Small intestine (tissue), 7 donors: ENCODE data around the gene PNMA6F. TPM values are rescaled to one million over a fixed set of nuclear protein-coding genes. Genes with fewer than 3 reads are reported as not detected.

Experiments used
- DNase-seq, 2 donors: peaks; one replicate each; pipeline versions ENCODE4 v3.0.0 to v3.0.0-alpha.2; 2013
- FAIRE-seq: peaks from 2 replicates; lab custom pipeline; 2012; peaks lifted over from hg19 to GRCh38; lab: Jason Lieb, UNC
- H3K27ac ChIP-seq, 3 donors: one replicate each; pipeline ENCODE4 v1.5.1; 2013; ENCODE audit warnings: low read length in 2 of 3, mild to moderate bottlenecking in 2 of 3, control low read depth in 1 of 3, inconsistent platforms in 1 of 3, low read depth in 1 of 3, moderate library complexity in 1 of 3
- H3K27me3 ChIP-seq, 3 donors: one replicate each; pipeline ENCODE4 v1.6.1; 2013; ENCODE audit warnings: low read length in 3 of 3, inconsistent platforms in 1 of 3; ENCODE audit not compliant: control insufficient read depth in 3 of 3, insufficient read depth in 3 of 3
- H3K36me3 ChIP-seq, 3 donors: one replicate each; pipeline ENCODE4 v1.6.1; 2013; ENCODE audit warnings: low read length in 3 of 3, inconsistent platforms in 1 of 3, low read depth in 1 of 3, mild to moderate bottlenecking in 1 of 3, moderate library complexity in 1 of 3; ENCODE audit not compliant: control insufficient read depth in 3 of 3, insufficient read depth in 2 of 3
- H3K4me1 ChIP-seq, 3 donors: one replicate each; pipeline ENCODE4 v1.6.1; 2013; ENCODE audit warnings: low read length in 2 of 3, inconsistent platforms in 1 of 3, low read depth in 1 of 3, mild to moderate bottlenecking in 1 of 3, moderate library complexity in 1 of 3; ENCODE audit not compliant: control insufficient read depth in 3 of 3, insufficient read depth in 2 of 3
- H3K4me3 ChIP-seq, 3 donors: one replicate each; pipeline ENCODE4 v1.5.1; 2013; ENCODE audit warnings: low read length in 3 of 3, control low read depth in 1 of 3, inconsistent platforms in 1 of 3, low read depth in 1 of 3, mild to moderate bottlenecking in 1 of 3, moderate library complexity in 1 of 3
- H3K9me3 ChIP-seq, 2 donors: one replicate each; pipeline ENCODE4 v1.6.1; 2013; ENCODE audit warnings: low read depth in 1 of 2, low read length in 1 of 2; ENCODE audit not compliant: control insufficient read depth in 2 of 2, insufficient read depth in 1 of 2
- WGBS, 3 donors: extraction: QIAGEN DNeasy Blood & Tissue Kit; methylation state at CpG; one replicate each; pipeline ENCODE4 v1.1.7; 2013; 5-methylcytosine and 5-hydroxymethylcytosine counted together
- polyA plus RNA-seq, 4 donors: library from polyadenylated mRNA; stranded (reverse) in 3 of 4; unstranded in 1 of 4; fragments of 200-250 nt in 3 of 4; fragments of 120-200 nt in 1 of 4; gene quantifications; one replicate each; pipeline versions ENCODE4 v1.2.1 to v1.2.3, GENCODE V29; 2013
- donor health status: healthy with polysubstance abuse.
- donor health status: control.
- donor health status: control.
- donor health status: Bipolar disorder and iron deficiency.
- donor health status: healthy.

PNMA6F gene
- polyA plus RNA-seq, 4 donors = 0.01 TPM; not detected in 3

- Histone ChIP-seq H3K9me3 (peaks cover 0 to 18% of the 10 kb centered on the region in 2 donors), H3K4me1 (no peaks in the 10 kb centered on the region), H3K27me3 (no peaks in the 10 kb centered on the region), H3K27ac (no peak overlapping the region), H3K36me3 (no peaks in the 10 kb centered on the region), H3K4me3 (no peak overlapping the region)
- DNase-seq = no peak
- 88 to 100% (median 94%) methylated on average over 1 of the region's 1 CpG for WGBS, 3 donors
- FAIRE-seq = no peak
Observed at GRCh38 chrX:153357877-153358276, 36.3 kb upstream of the PNMA6F start.

- peaks cover 0 to 12% (median 0%) of the 10 kb centered on the region in 3 donors for H3K36me3 ChIP-seq
- no peak overlapping the region for H3K4me3 ChIP-seq
- H3K27ac ChIP-seq = no peak overlapping the region
- FAIRE-seq (no peak), DNase-seq (no peak)
- WGBS, 3 donors = 72 to 85% (median 76%) methylated on average over 5 to 12 of the region's 12 CpGs
- H3K9me3 ChIP-seq = peaks cover 0 to 15% of the 10 kb centered on the region in 2 donors
- H3K27me3 ChIP-seq = no peaks in the 10 kb centered on the region
- no peaks in the 10 kb centered on the region for H3K4me1 ChIP-seq
Observed at GRCh38 chrX:153353416-153353815, 31.8 kb upstream of the PNMA6F start.

GRCh38 chrX:153352858-153353257 is 31.3 kb upstream of the PNMA6F start:
- no peaks in the 10 kb centered on the region for H3K27me3 ChIP-seq
- no peak overlapping the region for H3K4me3 ChIP-seq
- H3K4me1 ChIP-seq = no peaks in the 10 kb centered on the region
- FAIRE-seq = no peak
- H3K9me3 ChIP-seq = peaks cover 0 to 9% of the 10 kb centered on the region in 2 donors
- no peak for DNase-seq
- H3K27ac ChIP-seq = no peak overlapping the region
- WGBS, 3 donors = 75 to 90% (median 83%) methylated on average over 3 of the region's 3 CpGs
- peaks cover 0 to 16% (median 0%) of the 10 kb centered on the region in 3 donors for H3K36me3 ChIP-seq

GRCh38 chrX:153351981-153352380 is 30.4 kb upstream of the PNMA6F start:
- peaks cover 0 to 9% of the 10 kb centered on the region in 2 donors for H3K9me3 ChIP-seq
- DNase-seq = no peak
- 73 to 90% (median 81%) methylated on average over 7 to 8 of the region's 8 CpGs for WGBS, 3 donors
- H3K4me3 ChIP-seq = no peak overlapping the region
- H3K27ac ChIP-seq = no peak overlapping the region
- no peaks in the 10 kb centered on the region for H3K4me1 ChIP-seq
- FAIRE-seq = no peak
- no peaks in the 10 kb centered on the region for H3K27me3 ChIP-seq
- H3K36me3 ChIP-seq = peaks cover 0 to 25% (median 0%) of the 10 kb centered on the region in 3 donors

- no peak overlapping the region for H3K27ac ChIP-seq
- no peaks in the 10 kb centered on the region for H3K27me3 ChIP-seq
- H3K36me3 ChIP-seq = peaks cover 0 to 43% (median 0%) of the 10 kb centered on the region in 3 donors
- DNase-seq (no peak), FAIRE-seq (no peak)
- no peaks in the 10 kb centered on the region for H3K9me3 ChIP-seq
- no peak overlapping the region for H3K4me3 ChIP-seq
- WGBS, 3 donors = 92 to 94% (median 93%) methylated on average over 5 of the region's 5 CpGs
- no peaks in the 10 kb centered on the region for H3K4me1 ChIP-seq
Observed at GRCh38 chrX:153349952-153350351, 28.4 kb upstream of the PNMA6F start.

- FAIRE-seq = no peak
- no peak overlapping the region for H3K27ac ChIP-seq
- H3K4me3 ChIP-seq = no peak overlapping the region
- 81 to 87% (median 83%) methylated on average over 8 of the region's 8 CpGs for WGBS, 3 donors
- H3K9me3 ChIP-seq = no peaks in the 10 kb centered on the region
- peaks cover 0 to 56% (median 0%) of the 10 kb centered on the region in 3 donors for H3K36me3 ChIP-seq
- DNase-seq = no peak
- H3K4me1 ChIP-seq = no peaks in the 10 kb centered on the region
- H3K27me3 ChIP-seq = no peaks in the 10 kb centered on the region
Observed at GRCh38 chrX:153348421-153348820, 26.9 kb upstream of the PNMA6F start.

- no peaks in the 10 kb centered on the region for H3K4me1 ChIP-seq
- peaks cover 0 to 59% (median 0%) of the 10 kb centered on the region in 3 donors for H3K36me3 ChIP-seq
- no peak overlapping the region for H3K27ac ChIP-seq
- 97 to 98% (median 97%) methylated on average over 33 to 38 of the region's 38 CpGs for WGBS, 3 donors
- H3K9me3 ChIP-seq = no peaks in the 10 kb centered on the region
- no peak for DNase-seq
- no peak for FAIRE-seq
- no peak overlapping the region for H3K4me3 ChIP-seq
- no peaks in the 10 kb centered on the region for H3K27me3 ChIP-seq
Observed at GRCh38 chrX:153347530-153347929, 26.0 kb upstream of the PNMA6F start.

GRCh38 chrX:153343674-153344073 is 22.1 kb upstream of the PNMA6F start:
- H3K4me1 ChIP-seq = no peaks in the 10 kb centered on the region
- H3K27ac ChIP-seq = no peak overlapping the region
- 63 to 85% (median 74%) methylated on average over 2 of the region's 2 CpGs for WGBS, 3 donors
- no peak for DNase-seq
- no peak overlapping the region for H3K4me3 ChIP-seq
- no peaks in the 10 kb centered on the region for H3K27me3 ChIP-seq
- peaks cover 0 to 53% (median 0%) of the 10 kb centered on the region in 3 donors for H3K36me3 ChIP-seq
- peaks cover 0 to 2% of the 10 kb centered on the region in 2 donors for H3K9me3 ChIP-seq
- FAIRE-seq = no peak
